CD4-positive, alpha-beta T cell treated with Interleukin-6 at 100 ng/mL for 8 hours (primary cell): ENCODE measurements around the gene MYB.

Experiments used
- DNase-seq: peaks from one replicate; pipeline ENCODE4 v3.0.0-alpha.2; 2020; ENCODE audit warnings: mixed read lengths, low spot score

Gene MYB

GRCh38 chr6:135250751-135251497 lies 69.8 kb downstream of the MYB start:
- DNase-seq = no peak

GRCh38 chr6:135251498-135252441 lies 70.7 kb downstream of the MYB start:
- no peak for DNase-seq

- DNase-seq = no peak
Measured at GRCh38 chr6:135254471-135254870, 73.4 kb downstream of the MYB start.

- no peak for DNase-seq
Measured at GRCh38 chr6:135256866-135257265, 75.8 kb downstream of the MYB start.

DNA sequence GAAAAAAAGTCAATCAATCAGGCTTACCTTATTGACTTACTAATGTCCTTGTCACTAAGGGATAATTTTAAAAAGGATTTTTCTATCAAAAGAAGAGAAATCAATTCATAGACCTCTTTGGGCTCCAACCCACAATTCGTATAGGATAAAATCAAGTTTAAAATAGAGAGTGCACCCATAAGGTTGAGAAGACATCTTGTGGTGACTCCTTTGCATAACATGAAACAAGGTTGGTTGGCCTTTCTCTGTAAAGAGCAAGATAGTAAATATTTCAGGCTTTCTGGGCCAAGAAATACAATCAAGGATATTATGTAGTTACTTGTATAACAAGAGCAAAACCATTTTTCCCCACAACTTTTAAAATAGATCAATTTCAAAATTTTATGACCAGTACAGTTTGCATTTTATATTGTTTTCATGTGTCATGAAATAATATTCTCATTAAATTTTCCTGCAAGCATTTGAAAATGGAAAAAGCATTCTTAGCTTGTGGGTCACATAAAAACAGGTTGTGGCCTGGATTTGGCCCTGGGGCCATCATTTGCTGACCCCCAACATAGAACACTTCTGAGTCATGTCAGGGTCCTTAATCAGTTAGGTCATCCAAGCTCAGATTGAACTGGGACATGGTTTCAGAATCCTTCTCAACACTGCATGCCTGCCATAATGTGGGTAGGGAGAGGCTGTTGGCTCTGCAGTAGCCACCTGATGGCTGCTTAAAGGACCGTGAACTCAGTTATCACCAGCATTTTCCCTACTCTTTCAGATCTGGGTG lies 76.7 kb downstream of the MYB start:
- DNase-seq = no peak

GRCh38 chr6:135258970-135259369 lies 77.9 kb downstream of the MYB start:
- DNase-seq = no peak

DNA sequence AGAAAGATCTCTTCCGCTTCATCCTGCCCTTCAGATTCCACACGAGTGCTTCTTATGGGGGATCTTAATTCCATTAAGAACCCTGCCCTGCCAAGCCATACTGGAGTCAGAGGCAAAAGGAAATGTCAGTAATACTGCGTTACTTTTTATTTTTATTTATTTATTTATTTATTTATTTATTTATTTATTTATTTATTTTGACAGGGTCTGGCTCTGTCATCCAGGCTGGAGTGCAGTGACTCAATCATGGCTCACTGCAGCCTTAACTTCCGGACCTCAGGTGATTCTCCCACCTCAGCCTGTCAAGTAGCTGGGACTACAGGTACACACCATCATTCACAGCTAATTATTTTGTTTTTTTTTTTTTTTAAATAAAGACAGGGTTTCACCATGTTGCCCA lies 79.5 kb downstream of the MYB start:
- DNase-seq = no peak

GRCh38 chr6:135261872-135262725 lies 81.0 kb downstream of the MYB start:
- DNase-seq = no peak

DNA sequence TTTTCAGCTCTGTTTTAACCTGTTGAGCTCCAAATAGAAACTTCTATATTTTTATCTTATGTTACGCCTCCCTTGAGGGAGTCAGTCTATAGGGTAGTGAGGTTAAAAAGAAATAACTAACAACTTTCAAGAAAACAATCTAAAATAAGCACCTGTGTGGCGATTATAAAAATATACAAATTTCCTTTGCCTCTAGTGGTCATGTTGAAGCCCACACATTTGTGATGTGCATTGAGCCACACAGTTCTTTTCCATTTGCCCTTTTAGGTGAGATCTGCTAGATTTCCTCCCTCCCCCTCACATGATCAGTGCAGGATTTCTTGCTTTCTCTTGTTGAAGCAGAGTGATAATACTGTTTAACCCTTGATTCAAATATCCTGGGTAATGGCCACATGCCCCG lies 84.2 kb downstream of the MYB start:
- no peak for DNase-seq

DNA sequence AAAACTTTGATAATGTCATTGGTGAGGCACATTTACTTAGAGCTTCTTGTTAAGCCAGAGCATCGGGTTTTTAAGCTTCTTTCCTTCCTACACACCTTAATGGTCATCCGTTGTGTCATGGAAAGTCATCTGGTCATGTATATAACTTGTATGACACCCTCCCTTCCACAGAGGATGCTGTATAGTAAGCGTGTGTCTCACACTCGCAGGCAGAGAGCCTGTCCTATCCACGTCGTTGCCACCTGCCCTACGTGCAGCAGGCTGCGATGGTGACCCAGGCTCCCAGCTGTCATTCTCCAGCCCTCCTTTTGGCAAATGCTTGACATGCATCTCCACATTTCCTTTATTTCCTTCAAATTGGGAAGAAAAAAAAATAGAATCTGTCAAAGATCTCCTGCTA lies 85.6 kb downstream of the MYB start:
- DNase-seq = no peak

DNA sequence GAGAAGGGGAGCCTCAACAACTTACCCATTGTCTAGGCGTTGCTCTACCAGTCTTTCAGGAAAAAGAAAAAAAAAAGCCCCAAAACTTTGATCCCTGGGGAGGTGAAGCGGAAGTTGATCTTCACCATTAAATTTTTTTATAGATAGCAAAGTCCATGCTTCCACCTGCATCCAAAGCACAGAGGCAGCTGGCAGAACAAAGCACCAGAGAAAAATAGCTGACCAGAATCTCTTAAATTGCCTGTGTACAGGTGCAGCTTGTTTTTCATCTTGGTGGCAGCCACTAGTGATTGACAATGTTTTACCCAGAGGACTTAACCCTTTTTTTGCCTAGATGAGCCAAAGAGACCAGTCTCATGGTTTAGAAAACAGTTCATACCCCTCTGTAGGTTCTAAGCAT lies 86.0 kb downstream of the MYB start:
- DNase-seq = no peak

GRCh38 chr6:135268263-135268662 lies 87.2 kb downstream of the MYB start:
- no peak for DNase-seq

- DNase-seq = no peak
Measured at GRCh38 chr6:135268740-135269139, 87.6 kb downstream of the MYB start.
